GM18517 (cell line): ENCODE results near the gene KRTAP12-3.
"Not testable (repeated sequence)": the region's sequence is repeated elsewhere in the genome, so short reads cannot be mapped to it uniquely, and the experiment has no call there.

ENCODE experiments used
- ATAC-seq: cut with Tn5 transposase; IDR thresholded peaks from one replicate; pipeline ENCODE4 v1.9.1; 2021; ENCODE audit warnings: mild to moderate bottlenecking, moderate library complexity; ENCODE audit not compliant: unreplicated experiment

Gene KRTAP12-3

DNA sequence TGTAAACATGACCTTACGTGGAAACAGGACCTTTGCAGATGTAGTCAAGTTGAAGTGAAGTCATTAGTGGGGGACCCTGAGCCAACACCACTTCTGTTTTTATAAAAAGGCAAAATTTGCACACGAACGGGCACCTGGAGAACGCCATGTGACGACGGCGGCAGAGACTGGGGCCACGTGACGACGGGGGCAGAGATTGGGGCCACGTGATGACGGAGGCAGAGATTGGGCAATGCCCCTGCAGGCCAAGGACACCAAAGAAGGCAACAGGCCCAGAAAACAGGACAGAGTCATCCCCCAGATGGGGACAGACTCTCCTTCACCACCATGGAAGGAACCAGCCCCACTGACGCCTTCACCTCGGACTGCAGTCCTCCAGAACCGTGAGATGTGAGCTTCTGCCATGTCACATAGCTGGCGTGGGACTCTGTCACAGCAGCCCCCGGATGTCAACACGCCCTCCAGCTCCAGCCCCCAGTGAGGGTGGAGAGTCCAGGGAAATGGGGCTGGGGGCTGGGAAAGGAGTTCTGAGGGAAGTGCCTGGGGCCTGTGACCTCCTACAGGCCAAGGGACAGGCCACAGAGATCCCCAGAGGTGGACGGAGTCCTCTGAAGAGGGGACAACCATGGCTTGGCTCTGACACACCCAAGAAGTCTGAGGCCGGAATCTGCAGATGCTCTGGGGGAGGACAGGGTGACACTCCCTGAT lies 7.3 kb upstream of the KRTAP12-3 start:
- ATAC-seq, result no peak

GRCh38 chr21:44650973-44651675 lies 6.6 kb upstream of the KRTAP12-3 start:
- ATAC-seq, result no peak

GRCh38 chr21:44653123-44653522 lies 4.6 kb upstream of the KRTAP12-3 start:
- ATAC-seq, result no peak

GRCh38 chr21:44653656-44654575 lies 3.8 kb upstream of the KRTAP12-3 start:
- ATAC-seq, result no peak

DNA sequence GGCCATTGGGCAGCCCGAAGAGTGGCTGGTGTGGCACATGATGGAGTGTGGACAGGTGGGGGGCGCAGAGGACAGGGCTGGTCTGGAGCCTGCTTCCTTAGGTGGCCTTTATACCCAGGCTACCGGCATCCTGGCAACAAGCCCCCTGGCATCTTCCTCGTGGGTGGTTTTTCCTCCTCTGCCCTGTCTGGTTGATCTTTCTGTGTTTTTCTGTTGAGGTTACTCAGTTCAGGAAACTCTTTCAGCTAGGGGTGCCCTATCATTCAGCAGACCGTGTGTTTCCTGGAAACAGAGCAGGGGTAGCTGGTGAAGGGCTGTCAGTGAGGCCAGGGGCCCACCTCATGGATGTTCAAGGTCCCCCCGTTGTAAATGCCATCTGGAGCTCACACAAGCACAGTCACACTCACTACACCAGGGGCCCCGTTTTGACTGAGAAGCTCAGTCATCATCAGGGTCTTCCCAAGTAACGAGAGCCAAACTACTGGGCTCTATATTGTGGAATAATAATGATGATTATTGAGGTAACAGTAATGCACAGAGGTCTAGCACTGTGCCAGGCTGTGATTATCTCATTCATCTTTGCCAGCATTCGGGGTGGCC lies 3.1 kb upstream of the KRTAP12-3 start, which contains the start of gene KRTAP12-4:
KRTAP12-4 (minus strand) TSS at position 84 of the 600 bp plus-strand sequence; CDS start at position 39, 45 bp downstream.
- no peak for ATAC-seq

DNA sequence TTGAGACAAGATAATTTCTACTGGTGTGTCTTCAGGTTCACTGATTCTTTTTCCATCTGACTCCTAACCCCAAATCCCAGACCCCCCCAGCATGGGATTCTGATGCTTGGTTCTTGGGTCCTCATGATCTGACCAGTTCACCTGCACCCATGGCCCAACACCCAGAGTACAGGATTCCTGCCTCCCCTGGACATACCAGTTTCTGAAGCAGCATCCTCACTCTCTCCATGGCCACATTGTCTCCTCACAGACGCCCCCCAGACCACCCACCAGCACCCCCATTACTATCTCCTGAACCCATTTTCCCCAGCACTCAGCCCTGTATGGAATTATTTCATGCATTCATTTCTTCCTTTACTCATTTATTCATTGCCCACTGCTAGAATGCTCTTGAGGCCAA lies 864 bp upstream of the KRTAP12-3 start:
- ATAC-seq, result no peak

GRCh38 chr21:44658541-44658910 lies 794 bp downstream of the KRTAP12-3 start:
- ATAC-seq, result no peak

GRCh38 chr21:44658913-44659595 lies 1.3 kb downstream of the KRTAP12-3 start:
- ATAC-seq, result no peak

GRCh38 chr21:44661567-44661966 lies 3.8 kb downstream of the KRTAP12-3 start:
- ATAC-seq, result not testable (repeated sequence)

GRCh38 chr21:44664691-44665090 lies 7.0 kb downstream of the KRTAP12-3 start:
- ATAC-seq, result no peak

- ATAC-seq, result no peak
Measured at GRCh38 chr21:44666401-44667320, 8.9 kb downstream of the KRTAP12-3 start, which contains the start of gene KRTAP12-2. TSS of gene KRTAP12-2 (minus strand) at chr21:44666927. CDS start at chr21:44666886, 41 bp downstream.

DNA sequence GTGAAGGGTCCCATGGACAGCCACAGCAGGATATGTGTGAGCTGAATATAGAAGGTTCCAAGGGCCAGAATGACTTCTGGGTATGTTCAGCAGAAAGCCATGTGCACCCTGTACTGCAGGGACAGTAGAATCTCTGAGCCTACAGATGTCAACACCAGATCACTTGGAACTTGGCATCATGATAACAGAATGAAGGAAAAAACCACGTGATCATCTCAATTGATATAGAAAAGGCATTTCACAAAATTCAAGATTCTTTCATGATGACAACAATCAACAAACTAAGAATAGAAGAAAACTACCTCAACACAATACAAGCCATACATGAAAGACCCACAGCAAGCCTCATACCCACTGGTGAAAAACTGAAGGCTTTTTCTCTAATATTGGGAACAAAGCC lies 9.9 kb downstream of the KRTAP12-3 start:
- no peak for ATAC-seq

- no peak for ATAC-seq
Measured at GRCh38 chr21:44670642-44671432, 13.1 kb downstream of the KRTAP12-3 start.

DNA sequence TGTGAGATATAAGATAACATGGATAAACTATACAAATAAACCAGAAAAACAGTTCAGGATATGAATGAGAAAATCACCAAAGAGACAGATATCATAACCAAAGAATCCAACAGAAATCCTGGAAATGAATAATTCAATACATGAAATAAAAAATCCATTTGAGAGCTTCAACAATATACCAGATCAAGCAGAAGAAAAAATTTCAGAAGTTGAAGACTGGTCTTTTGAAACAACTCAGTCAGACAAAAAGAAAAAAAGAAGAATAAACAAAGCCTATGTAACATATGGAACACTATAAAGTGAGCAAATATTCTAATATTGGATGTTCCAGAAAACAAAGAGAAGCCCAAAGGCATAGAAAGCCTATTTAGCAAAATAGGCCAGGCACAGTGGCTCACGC lies 14.2 kb downstream of the KRTAP12-3 start:
- no peak for ATAC-seq

DNA sequence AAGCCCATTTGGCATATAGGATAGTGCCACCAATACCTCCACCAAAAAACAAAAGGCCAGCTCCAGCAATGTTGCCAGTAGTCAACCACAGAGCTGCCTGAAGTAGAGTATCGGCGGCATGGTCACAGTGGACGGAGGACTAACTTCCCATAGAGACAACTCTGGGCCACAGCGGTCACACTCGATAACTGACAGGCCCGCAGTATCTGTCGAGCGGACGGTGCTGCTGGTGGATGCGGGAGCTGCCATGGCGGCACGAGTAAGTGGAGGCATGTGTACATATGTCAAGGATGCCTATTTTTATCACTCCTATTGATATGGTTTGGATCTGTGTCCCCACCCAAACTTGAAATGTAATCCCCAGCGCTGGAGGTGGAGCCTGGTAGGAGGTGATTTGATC lies 20.1 kb downstream of the KRTAP12-3 start:
- no peak for ATAC-seq

DNA sequence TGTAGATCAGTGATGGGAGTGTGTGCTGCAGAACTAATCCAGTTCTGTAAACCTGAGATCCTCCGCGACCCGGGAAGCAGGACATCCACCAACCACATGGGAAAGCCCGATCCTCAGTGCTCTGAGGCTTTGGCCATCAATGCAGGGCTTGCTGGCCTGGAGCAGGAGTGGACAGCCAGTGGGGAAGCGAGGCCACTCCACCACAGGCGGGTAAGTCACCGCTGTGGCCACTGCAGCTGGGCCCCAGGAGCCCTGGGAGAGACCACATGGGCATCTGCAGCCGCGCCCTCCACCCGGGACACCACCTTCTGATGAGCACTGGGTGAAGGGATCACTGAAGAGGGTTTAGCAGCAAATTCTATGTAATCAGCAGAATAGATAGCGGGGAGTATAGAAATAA lies 23.4 kb downstream of the KRTAP12-3 start:
- ATAC-seq, result no peak

DNA sequence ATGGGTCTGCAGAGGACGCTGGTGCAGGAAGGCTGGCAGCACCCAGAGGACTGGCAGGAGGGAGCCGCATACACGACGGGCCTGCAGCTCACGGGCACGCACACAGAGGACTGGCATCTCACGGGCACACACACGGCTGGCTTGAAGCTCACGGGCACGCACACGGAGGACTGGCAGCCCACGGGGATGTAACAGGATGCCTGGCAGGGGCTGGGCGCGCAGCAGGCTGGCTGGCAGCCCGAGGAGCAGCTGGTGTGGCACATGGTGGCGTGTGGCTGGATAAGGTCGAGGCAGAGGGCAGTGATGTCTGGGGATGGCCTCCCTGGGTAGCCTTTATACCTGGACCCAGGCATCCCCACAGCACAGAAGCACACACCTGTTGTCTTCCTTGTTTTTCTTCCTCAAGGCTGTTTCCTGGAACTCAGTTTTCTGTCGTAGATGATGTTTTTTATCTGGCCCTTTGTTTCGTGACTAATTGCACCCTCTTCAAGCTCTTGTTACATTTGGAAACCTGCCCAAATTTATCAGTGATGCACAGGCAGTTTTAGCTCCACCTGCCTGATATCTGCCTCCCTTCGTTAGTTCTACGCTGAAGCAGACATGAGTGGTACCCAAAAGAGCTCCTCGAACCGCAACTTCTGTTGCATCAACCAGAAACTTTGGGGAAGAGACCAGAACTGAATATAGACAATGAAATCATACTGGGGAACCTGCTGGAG lies 24.3 kb downstream of the KRTAP12-3 start, which contains the start of gene KRTAP12-1:
KRTAP12-1 (minus strand) TSS at position 303 of the 719 bp plus-strand sequence; CDS start at position 263, 40 bp downstream.
- no peak for ATAC-seq
